22Rv1 (cell line): ENCODE results near the gene USP20.

ENCODE experiments used
- H3K27ac ChIP-seq: fragments of 450-650 bp; 2 replicates; pipeline ENCODE4 v1.5.1; 2017
- CTCF ChIP-seq: fragments of 450-650 bp; IDR thresholded peaks from 2 replicates; pipeline ENCODE4 v1.5.1; 2017; ENCODE audit warnings: mild to moderate bottlenecking
- ZFX ChIP-seq: fragments of 450-650 bp; IDR thresholded peaks from 2 replicates; pipeline ENCODE4 v1.6.1; 2017; ENCODE audit warnings: antibody characterized with exemption, borderline replicate concordance

Gene USP20

GRCh38 chr9:129861447-129861827 is 26.2 kb downstream of the USP20 start:
- TF ChIP-seq CTCF (no peak), ZFX (no peak)
- no peak overlapping the region for H3K27ac ChIP-seq

- no peak for TF ChIP-seq CTCF
- no peak for TF ChIP-seq ZFX
- H3K27ac ChIP-seq, result no peak overlapping the region
These were observed 27.9 kb downstream of the USP20 start for GRCh38 chr9:129863059-129863690.

- H3K27ac ChIP-seq, result no peak overlapping the region
- TF ChIP-seq CTCF (no peak), ZFX (no peak)
These were observed 29.9 kb downstream of the USP20 start for GRCh38 chr9:129864991-129865647.

- no peak overlapping the region for H3K27ac ChIP-seq
- TF ChIP-seq CTCF (no peak), ZFX (no peak)
These were observed 30.5 kb downstream of the USP20 start for GRCh38 chr9:129865668-129866320.

- TF ChIP-seq ZFX, result no peak
- TF ChIP-seq CTCF, result no peak
- no peak overlapping the region for H3K27ac ChIP-seq
These were observed 31.3 kb downstream of the USP20 start for GRCh38 chr9:129866394-129867135.

GRCh38 chr9:129867136-129868022 is 32.1 kb downstream of the USP20 start:
- H3K27ac ChIP-seq, result no peak overlapping the region
- TF ChIP-seq ZFX (no peak), CTCF (no peak)
